Gastrocnemius medialis (tissue), 4 donors: ENCODE data around the gene TMEM150B.

Source experiments
- CTCF ChIP-seq, 5 experiments: fragments of 450-650 bp in 3 of 5; fragments of 200-600 bp in 2 of 5; sonication (generic) in 2 of 5; IDR thresholded peaks in 4 of 5; conservative IDR thresholded peaks in 1 of 5; 1 replicate in 4 of 5; 2 replicates in 1 of 5; pipeline ENCODE4 v1.5.1; 2016 to 2019; ENCODE audit warnings: antibody characterized with exemption in 5 of 5, mild to moderate bottlenecking in 3 of 5, moderate library complexity in 3 of 5
- POLR2A ChIP-seq, 2 donors: fragments of 450-650 bp; IDR thresholded peaks; one replicate each; pipeline ENCODE4 v1.6.1; 2017; ENCODE audit warnings: antibody characterized with exemption in 2 of 2, mild to moderate bottlenecking in 2 of 2, moderate library complexity in 2 of 2

GRCh38 chr19:55311797-55312196 lies 13.3 kb downstream of the TMEM150B start:
- no peak for TF ChIP-seq CTCF (IDR thresholded peaks at IDR 0.05 in 4 of 5, conservative IDR thresholded peaks at IDR 0.05 in 1 of 5)
- no peak for TF ChIP-seq POLR2A (IDR thresholded peaks at IDR 0.05)
